MM.1S (cell line): ENCODE results near the gene TACC2.

ENCODE experiments used
- DNase-seq: peaks from one replicate; pipeline ENCODE4 v3.0.0-alpha.2; 2015
- H2AFZ ChIP-seq: fragments of 300-600 bp; sonication (generic); 2 replicates; pipeline ENCODE4 v1.6.0; 2016; ENCODE audit warnings: antibody characterized with exemption, low read length
- H3F3A ChIP-seq: fragments of 300-600 bp; sonication (generic); 2 replicates; pipeline ENCODE4 v1.6.1; 2016; ENCODE audit warnings: mild to moderate bottlenecking, antibody characterized with exemption, low read length, moderate library complexity, mixed read lengths; ENCODE audit not compliant: insufficient read depth
- H3K27ac ChIP-seq: fragments of 300-600 bp; sonication (generic); 2 replicates; pipeline ENCODE4 v1.5.1; 2016; ENCODE audit warnings: mild to moderate bottlenecking, low read length
- H3K27me3 ChIP-seq: fragments of 300-600 bp; sonication (generic); replicated peaks from 2 replicates; pipeline ENCODE4 v1.6.0; 2016; ENCODE audit warnings: low read length; ENCODE audit not compliant: insufficient read depth
- H3K36me3 ChIP-seq: fragments of 300-600 bp; sonication (generic); replicated peaks from 2 replicates; pipeline ENCODE4 v1.6.1; 2016; ENCODE audit warnings: mild to moderate bottlenecking, low read length, mixed read lengths; ENCODE audit not compliant: insufficient read depth
- H3K4me1 ChIP-seq: fragments of 300-600 bp; sonication (generic); 2 replicates; pipeline ENCODE4 v1.6.1; 2016; ENCODE audit warnings: low read length, mixed read lengths
- H3K4me2 ChIP-seq: fragments of 300-600 bp; sonication (generic); 2 replicates; pipeline ENCODE4 v1.6.0; 2016; ENCODE audit warnings: low read depth, low read length
- H3K4me3 ChIP-seq: fragments of 300-600 bp; sonication (generic); 2 replicates; pipeline ENCODE4 v1.5.1; 2016; ENCODE audit warnings: low read length, mixed read lengths
- H3K79me2 ChIP-seq: fragments of 300-600 bp; sonication (generic); 2 replicates; pipeline ENCODE4 v1.6.1; 2016; ENCODE audit warnings: mixed run types, low read length, mixed read lengths
- H3K9ac ChIP-seq: fragments of 300-600 bp; sonication (generic); 2 replicates; pipeline ENCODE4 v1.6.1; 2016; ENCODE audit warnings: low read length, mixed read lengths
- H3K9me2 ChIP-seq: fragments of 300-600 bp; sonication (generic); replicated peaks from 2 replicates; pipeline ENCODE4 v1.6.1; 2016; ENCODE audit warnings: mild to moderate bottlenecking, low read length, mixed read lengths; ENCODE audit not compliant: insufficient read depth
- H3K9me3 ChIP-seq: fragments of 300-600 bp; sonication (generic); replicated peaks from 2 replicates; pipeline ENCODE4 v1.6.1; 2016; ENCODE audit warnings: mild to moderate bottlenecking, low read length, mixed read lengths; ENCODE audit not compliant: insufficient read depth
- H4K20me1 ChIP-seq: fragments of 300-600 bp; sonication (generic); 2 replicates; pipeline ENCODE4 v1.6.1; 2016; ENCODE audit warnings: mild to moderate bottlenecking, low read length, moderate library complexity, mixed read lengths; ENCODE audit not compliant: insufficient read depth
- CTCF ChIP-seq: fragments of 300-600 bp; sonication (generic); IDR thresholded peaks from 2 replicates; pipeline ENCODE4 v1.5.1; 2016; ENCODE audit warnings: antibody characterized with exemption, low read length, mixed read lengths
- EZH2 ChIP-seq: fragments of 300-600 bp; sonication (generic); optimal IDR thresholded peaks from 2 replicates; pipeline ENCODE3; 2017; ENCODE audit warnings: low read depth, mild to moderate bottlenecking, antibody characterized with exemption, low read length, mixed read lengths
- EZH2phosphoT487 ChIP-seq: fragments of 300-600 bp; sonication (generic); IDR thresholded peaks from 2 replicates; pipeline ENCODE4 v1.6.1; 2018; ENCODE audit warnings: antibody characterized with exemption, low read length

TACC2 gene

GRCh38 chr10:122173337-122173736 lies 184.4 kb downstream of the TACC2 start:
- Histone ChIP-seq H3K4me3 (no peak overlapping the region), H3F3A (no peaks in the 10 kb centered on the region), H3K4me2 (no peak overlapping the region), H3K9me2 (no peaks in the 10 kb centered on the region), H3K27ac (no peak overlapping the region), H3K79me2 (no peaks in the 10 kb centered on the region), H4K20me1 (no peaks in the 10 kb centered on the region), H3K9ac (no peak overlapping the region), H3K9me3 (no peaks in the 10 kb centered on the region), H3K27me3 (no peaks in the 10 kb centered on the region), H3K4me1 (no peaks in the 10 kb centered on the region), H3K36me3 (no peaks in the 10 kb centered on the region), H2AFZ (no peak overlapping the region)
- TF ChIP-seq EZH2phosphoT487 (no peak), EZH2 (no peak), CTCF (no peak)
- no peak for DNase-seq

- no peaks in the 10 kb centered on the region for H3K36me3 ChIP-seq
- no peaks in the 10 kb centered on the region for H4K20me1 ChIP-seq
- H3K79me2 ChIP-seq, result no peaks in the 10 kb centered on the region
- no peak overlapping the region for H3K4me2 ChIP-seq
- H3F3A ChIP-seq, result no peaks in the 10 kb centered on the region
- H3K4me3 ChIP-seq, result no peak overlapping the region
- H3K4me1 ChIP-seq, result no peaks in the 10 kb centered on the region
- no peak for DNase-seq
- H3K9ac ChIP-seq, result no peak overlapping the region
- H3K27me3 ChIP-seq, result no peaks in the 10 kb centered on the region
- no peaks in the 10 kb centered on the region for H3K9me2 ChIP-seq
- no peak overlapping the region for H2AFZ ChIP-seq
- TF ChIP-seq EZH2 (no peak), EZH2phosphoT487 (no peak), CTCF (no peak)
- no peaks in the 10 kb centered on the region for H3K9me3 ChIP-seq
- H3K27ac ChIP-seq, result no peak overlapping the region
These were observed 184.9 kb downstream of the TACC2 start for GRCh38 chr10:122173766-122174435.

GRCh38 chr10:122176232-122177213 lies 187.6 kb downstream of the TACC2 start:
- Histone ChIP-seq H3K36me3 (no peaks in the 10 kb centered on the region), H2AFZ (no peak overlapping the region), H3K27me3 (no peaks in the 10 kb centered on the region), H3K9me2 (no peaks in the 10 kb centered on the region), H3K9ac (no peak overlapping the region), H3K4me2 (no peak overlapping the region), H3K27ac (no peak overlapping the region), H3K9me3 (no peaks in the 10 kb centered on the region), H3K4me3 (no peak overlapping the region), H3K79me2 (no peaks in the 10 kb centered on the region), H4K20me1 (no peaks in the 10 kb centered on the region), H3K4me1 (no peaks in the 10 kb centered on the region), H3F3A (no peaks in the 10 kb centered on the region)
- TF ChIP-seq EZH2, result no peak
- TF ChIP-seq CTCF, result no peak
- TF ChIP-seq EZH2phosphoT487, result no peak
- no peak for DNase-seq
